ENCODE data around the gene ABCF2. TPM values are rescaled to one million over a fixed set of nuclear protein-coding genes. Genes with fewer than 3 reads are reported as not detected.

ABCF2 gene
- total and polyA plus RNA-seq, 12 donors, result 13.0 to 35.2 (median 29.5) TPM

- no peaks in the 10 kb centered on the region for H3K9me3 ChIP-seq
- H3K27ac ChIP-seq, result no peak overlapping the region
- DNase-seq, result no peak
- peaks cover 0 to 85% (median 46%) of the 10 kb centered on the region in 9 donors for H3K36me3 ChIP-seq
- intact Hi-C loops (cut with DNase I), result no loop called here
- no peak for ATAC-seq
- H3K4me1 ChIP-seq, result peaks cover 9 to 43% (median 26%) of the 10 kb centered on the region in 9 donors
- TF ChIP-seq CTCF (IDR thresholded peaks at IDR 0.05), result no peak
- no peaks in the 10 kb centered on the region for H3K27me3 ChIP-seq
- H3K4me3 ChIP-seq, result no peak overlapping the region
- WGBS, 2 donors, result 82 to 84% methylated on average over 44 of the region's 44 CpGs
Observed at GRCh38 chr7:151237244-151238189, 10.5 kb upstream of the ABCF2 start.

DNA sequence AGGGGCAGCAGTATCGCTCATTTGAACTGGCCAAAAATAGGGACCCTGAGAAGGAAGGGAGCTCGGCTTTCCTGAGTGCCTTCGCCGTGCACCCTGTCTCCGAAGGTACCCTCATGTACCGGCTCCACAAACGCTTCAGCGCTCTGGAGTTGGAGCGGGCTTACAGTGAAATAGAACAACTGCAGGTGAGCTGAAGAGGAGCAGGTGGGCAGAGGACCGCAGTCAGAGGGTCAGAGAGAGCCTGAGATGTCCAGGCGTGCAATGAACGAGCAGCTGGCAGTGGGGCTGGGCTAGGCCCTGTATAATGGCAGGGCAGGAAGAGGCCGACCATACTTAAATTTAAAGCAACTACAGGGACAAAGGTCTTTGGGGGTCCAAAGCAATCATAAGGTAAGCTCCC, 9.4 kb upstream of the ABCF2 start:
- no peak overlapping the region for H3K27ac ChIP-seq
- H3K4me3 ChIP-seq, result no peak overlapping the region
- intact Hi-C loops (cut with DNase I), result no loop called here
- ATAC-seq (no peak), DNase-seq (no peak)
- H3K4me1 ChIP-seq, result peaks cover 12 to 48% (median 28%) of the 10 kb centered on the region in 9 donors
- no peak for TF ChIP-seq CTCF (IDR thresholded peaks at IDR 0.05)
- 86 to 89% methylated on average over 13 of the region's 13 CpGs for WGBS, 2 donors
- no peaks in the 10 kb centered on the region for H3K9me3 ChIP-seq
- no peaks in the 10 kb centered on the region for H3K27me3 ChIP-seq
- H3K36me3 ChIP-seq, result peaks cover 0 to 74% (median 40%) of the 10 kb centered on the region in 9 donors

DNA sequence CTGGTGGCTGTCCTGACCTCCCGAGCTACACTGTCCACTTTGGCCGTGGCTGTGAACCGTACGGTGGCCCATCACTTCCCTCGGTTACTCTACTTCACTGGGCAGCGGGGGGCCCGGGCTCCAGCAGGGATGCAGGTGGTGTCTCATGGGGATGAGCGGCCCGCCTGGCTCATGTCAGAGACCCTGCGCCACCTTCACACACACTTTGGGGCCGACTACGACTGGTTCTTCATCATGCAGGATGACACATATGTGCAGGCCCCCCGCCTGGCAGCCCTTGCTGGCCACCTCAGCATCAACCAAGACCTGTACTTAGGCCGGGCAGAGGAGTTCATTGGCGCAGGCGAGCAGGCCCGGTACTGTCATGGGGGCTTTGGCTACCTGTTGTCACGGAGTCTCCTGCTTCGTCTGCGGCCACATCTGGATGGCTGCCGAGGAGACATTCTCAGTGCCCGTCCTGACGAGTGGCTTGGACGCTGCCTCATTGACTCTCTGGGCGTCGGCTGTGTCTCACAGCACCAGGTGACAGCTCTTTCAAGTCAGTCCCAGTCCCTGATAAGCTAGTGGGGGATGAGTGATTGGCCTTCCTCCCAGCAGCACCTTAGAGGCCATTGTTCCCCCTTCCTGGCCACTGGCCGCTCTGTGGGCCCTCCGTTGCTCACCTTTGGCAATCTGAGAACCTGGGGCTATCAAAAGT, 8.2 kb upstream of the ABCF2 start:
- no peaks in the 10 kb centered on the region for H3K9me3 ChIP-seq
- intact Hi-C loops (cut with DNase I), result no loop called here
- no peak for TF ChIP-seq CTCF (IDR thresholded peaks at IDR 0.05)
- WGBS, 2 donors, result 80 to 87% methylated on average over 28 of the region's 28 CpGs
- no peak overlapping the region for H3K4me3 ChIP-seq
- DNase-seq, result no peak
- H3K36me3 ChIP-seq, result peaks cover 0 to 63% (median 39%) of the 10 kb centered on the region in 9 donors
- H3K27me3 ChIP-seq, result no peaks in the 10 kb centered on the region
- peaks cover 12 to 41% (median 20%) of the 10 kb centered on the region in 9 donors for H3K4me1 ChIP-seq
- H3K27ac ChIP-seq, result no peak overlapping the region
- no peak for ATAC-seq

GRCh38 chr7:151233804-151234203, 6.8 kb upstream of the ABCF2 start:
- ATAC-seq (no peak), DNase-seq (no peak)
- Histone ChIP-seq H3K9me3 (no peaks in the 10 kb centered on the region), H3K27ac (peak overlapping the region in 5 of 10 donors; percentile 89 to 94 (median 91)), H3K27me3 (no peaks in the 10 kb centered on the region), H3K4me1 (peaks cover 12 to 35% (median 20%) of the 10 kb centered on the region in 9 donors), H3K4me3 (peak overlapping the region in 7 of 10 donors; percentile 88 to 99 (median 98)), H3K36me3 (peaks cover 0 to 48% (median 32%) of the 10 kb centered on the region in 9 donors)
- TF ChIP-seq CTCF (IDR thresholded peaks at IDR 0.05), result no peak
- intact Hi-C loops (cut with DNase I), result no loop called here
- 80 to 86% methylated on average over 9 of the region's 9 CpGs for WGBS, 2 donors

Data from heart right ventricle (tissue), 16 donors.